RWPE1 (cell line): ENCODE results near the gene MET.

ENCODE experiments used
- CTCF ChIA-PET: fragments of 350-600 bp; sonication (Branson Sonifier 250); formaldehyde crosslinking; extraction: SDS; loops from one replicate; lab custom pipeline; 2021; lab: Yijun Ruan, JAX
- POLR2A ChIA-PET: fragments of 400-600 bp; formaldehyde crosslinking; extraction: SDS; loops from one replicate; lab custom pipeline; 2020; ENCODE audit warnings: antibody characterized with exemption; ENCODE audit not compliant: low non-redundant PET; lab: Yijun Ruan, JAX
- DNase-seq: peaks from one replicate; pipeline ENCODE4 v3.0.0; 2012; ENCODE audit warnings: low spot score
- H3K27ac ChIP-seq: fragments of 450-650 bp; 2 replicates; pipeline ENCODE4 v1.5.1; 2017
- CTCF ChIP-seq: fragments of 450-650 bp; conservative IDR thresholded peaks from 2 replicates; pipeline ENCODE4 v1.5.1; 2017; ENCODE audit warnings: low read depth, mild to moderate bottlenecking

The MET gene

GRCh38 chr7:116776046-116776445, 104.0 kb downstream of the MET start:
- POLR2A ChIA-PET: no interaction called here
- no peak overlapping the region for H3K27ac ChIP-seq
- CTCF ChIA-PET: interaction anchor here (0.9 kb wide), 1 partner anchor 98 kb away, joined by 4 read pairs; no protein-coding TSS in a partner anchor
- no peak for TF ChIP-seq CTCF
- DNase-seq: no peak

- peak; percentile 89 for DNase-seq
- CTCF ChIA-PET: interaction anchor here (0.9 kb wide), 1 partner anchor 99 kb away, joined by 4 read pairs; no protein-coding TSS in a partner anchor
- H3K27ac ChIP-seq: no peak overlapping the region
- POLR2A ChIA-PET: no interaction called here
- TF ChIP-seq CTCF: no peak
Observed at GRCh38 chr7:116776610-116777289, 104.8 kb downstream of the MET start.

GRCh38 chr7:116777651-116778281, 105.8 kb downstream of the MET start:
- DNase-seq: peak; percentile 36
- POLR2A ChIA-PET: no interaction called here
- no peak overlapping the region for H3K27ac ChIP-seq
- no peak for TF ChIP-seq CTCF
- CTCF ChIA-PET: no interaction called here

- no peak overlapping the region for H3K27ac ChIP-seq
- POLR2A ChIA-PET: no interaction called here
- no peak for TF ChIP-seq CTCF
- CTCF ChIA-PET: no interaction called here
- DNase-seq: no peak
Observed at GRCh38 chr7:116779216-116779615, 107.2 kb downstream of the MET start.

GRCh38 chr7:116779931-116780330, 107.9 kb downstream of the MET start:
- no peak for TF ChIP-seq CTCF
- no peak for DNase-seq
- H3K27ac ChIP-seq: no peak overlapping the region
- ChIA-PET POLR2A (no interaction called here), CTCF (no interaction called here)

- ChIA-PET CTCF (interaction anchor here (0.6 kb wide), 1 partner anchor 34 kb away, joined by 3 read pairs; no protein-coding TSS in a partner anchor), POLR2A (no interaction called here)
- H3K27ac ChIP-seq: no peak overlapping the region
- no peak for TF ChIP-seq CTCF
- DNase-seq: no peak
Observed at GRCh38 chr7:116780521-116780920, 108.5 kb downstream of the MET start.
